Measurements from ENCODE around the gene DOCK1.

- TF ChIP-seq CTCF (IDR thresholded peaks at IDR 0.05) (no peak), EZH2 (IDR thresholded peaks at IDR 0.05) (no peak), EZH2phosphoT487 (IDR thresholded peaks at IDR 0.05) (no peak)
Measured at GRCh38 chr10:127094984-127095383, 189.8 kb downstream of the DOCK1 start.
